ENCODE results near the gene UBE2G2.

- TF ChIP-seq POLR2A (IDR thresholded peaks at IDR 0.05; ENCODE audit: extremely low read depth, insufficient read length) = no peak
- no peak for TF ChIP-seq MAX (IDR thresholded peaks at IDR 0.05; ENCODE audit: low read depth, low read length)
- TF ChIP-seq CTCF (IDR thresholded peaks at IDR 0.05; ENCODE audit: low read depth, low read length) = no peak
- TF ChIP-seq MYC (IDR thresholded peaks at IDR 0.05; ENCODE audit: low read depth, low read length) = no peak
Measured at GRCh38 chr21:44763050-44763378, 38.6 kb downstream of the UBE2G2 start.

Data from NB4 (cell line).